IPS-NIHi11 (cell line): ENCODE data around the gene ZBTB20.

ENCODE experiments used
- DNase-seq: peaks from one replicate; pipeline ENCODE4 v3.0.0; 2012; ENCODE audit warnings: mixed read lengths, low spot score

The ZBTB20 gene

DNA sequence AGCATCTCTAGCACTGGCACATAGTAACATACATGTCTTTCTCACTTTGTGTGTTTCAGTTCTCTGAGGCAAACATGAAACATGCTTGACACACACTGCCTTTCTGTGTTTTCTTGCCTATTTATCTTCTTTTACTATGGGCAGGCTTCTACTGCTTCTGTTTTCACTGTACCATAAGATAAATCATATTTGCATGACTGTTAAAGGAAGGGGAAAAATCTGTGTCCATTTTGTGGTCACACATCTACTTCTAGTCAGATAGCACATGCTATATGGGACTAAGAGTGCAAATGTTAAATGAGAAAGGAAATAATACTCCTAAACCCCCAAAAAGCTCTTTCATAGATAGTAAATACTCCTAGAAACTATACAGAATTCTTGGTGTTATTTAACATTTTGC, 386.4 kb downstream of the ZBTB20 start:
- no peak for DNase-seq

DNA sequence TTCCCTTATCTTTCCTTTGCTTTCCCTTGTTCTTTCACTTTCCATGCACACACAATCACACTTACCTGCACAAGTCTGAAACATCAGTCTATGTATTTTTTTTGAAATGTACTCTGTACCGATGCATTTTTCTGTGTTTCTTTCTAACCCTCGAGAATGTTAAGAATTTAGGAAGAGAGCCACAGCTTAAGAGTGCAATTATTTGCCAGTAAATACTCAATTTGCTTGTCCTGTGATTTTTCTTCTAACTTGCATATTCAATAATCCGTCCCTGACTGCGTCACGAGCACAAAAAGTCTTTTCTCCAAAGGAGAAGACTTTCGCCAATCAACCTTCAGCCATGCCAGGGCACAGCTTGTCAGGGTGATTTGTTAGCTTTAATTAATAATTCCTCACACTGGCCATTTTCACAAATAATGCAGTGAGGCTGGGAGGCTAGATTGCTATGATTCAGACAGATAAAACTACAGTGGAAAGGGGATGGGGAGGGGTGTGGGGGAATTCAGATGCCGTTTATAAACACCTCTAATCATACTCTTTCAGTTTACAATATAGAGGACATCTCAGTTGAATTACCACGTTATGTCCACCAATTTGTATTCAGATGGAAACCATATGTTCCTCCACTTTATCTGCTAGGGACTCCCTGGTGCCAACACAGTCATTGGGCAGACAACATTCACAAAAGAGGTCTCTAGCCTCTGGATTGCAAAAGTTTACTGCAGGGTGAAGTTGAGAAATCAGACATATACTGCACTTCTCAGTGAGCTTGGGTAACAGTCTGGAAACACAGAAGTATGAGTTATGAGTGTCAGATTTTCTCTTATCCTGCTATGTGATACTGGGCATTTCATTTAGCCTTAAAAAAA, 388.0 kb downstream of the ZBTB20 start:
- no peak for DNase-seq

GRCh38 chr3:114756506-114757279, 390.4 kb downstream of the ZBTB20 start:
- DNase-seq: no peak

DNA sequence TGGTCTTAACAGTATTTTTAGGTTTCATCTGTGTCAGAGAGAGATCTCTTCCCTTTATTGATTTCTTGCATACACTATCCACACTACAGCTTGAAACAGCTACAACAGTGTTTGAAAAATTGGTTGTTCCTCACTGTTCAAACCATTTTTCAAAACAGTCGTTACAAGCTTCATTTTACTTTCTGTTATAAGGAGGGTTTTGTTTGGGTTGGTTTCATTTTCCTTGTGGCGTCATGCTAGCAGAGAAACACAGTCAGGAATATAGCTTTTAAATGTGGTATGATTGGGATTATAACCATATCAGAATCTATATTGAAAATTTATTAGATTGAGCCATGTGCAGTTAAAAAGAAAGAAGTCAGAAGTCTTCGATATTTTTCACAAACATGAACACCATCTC, 400.6 kb downstream of the ZBTB20 start:
- DNase-seq: no peak

DNA sequence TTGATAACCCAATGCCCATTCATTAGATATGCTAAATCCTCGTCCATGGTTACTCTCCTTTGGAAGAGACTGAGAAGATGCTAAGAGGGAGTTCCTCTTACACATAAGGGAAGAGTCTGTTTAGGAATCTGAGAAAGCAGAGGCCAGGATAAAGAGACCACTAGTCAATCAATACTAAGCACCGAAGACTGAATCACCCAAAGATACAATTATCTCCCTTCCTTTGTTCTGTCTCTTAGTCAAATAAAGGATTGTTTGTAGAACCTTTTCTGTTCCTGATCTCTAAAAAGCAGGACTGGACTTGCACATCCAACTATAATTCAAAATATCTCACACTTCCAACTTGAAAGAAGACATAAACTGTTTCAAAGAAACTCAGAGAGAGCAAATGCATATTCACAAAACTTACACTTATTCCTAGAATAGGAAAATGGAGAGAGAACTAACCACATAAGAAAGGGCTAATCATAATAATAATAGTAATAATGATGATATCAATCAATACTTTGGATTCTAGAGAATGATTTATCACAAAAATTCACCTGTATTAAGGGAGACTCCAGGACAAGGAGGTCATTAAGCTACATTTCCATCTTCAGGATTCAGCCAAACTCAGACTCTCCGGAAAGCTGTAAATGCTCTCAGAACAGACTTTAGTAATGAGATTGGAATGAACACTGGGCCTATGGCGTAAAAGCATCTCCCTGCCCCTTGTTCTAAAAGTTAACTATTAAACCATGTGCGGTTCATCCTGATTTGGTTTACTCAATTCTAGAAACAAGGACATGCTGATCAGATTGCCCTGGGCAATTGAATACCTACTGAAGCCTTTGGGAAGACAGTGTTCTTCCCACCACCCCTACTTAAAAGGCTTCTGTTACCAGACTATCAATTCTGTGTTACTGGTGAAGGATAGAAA, 401.5 kb downstream of the ZBTB20 start:
- DNase-seq: no peak

DNA sequence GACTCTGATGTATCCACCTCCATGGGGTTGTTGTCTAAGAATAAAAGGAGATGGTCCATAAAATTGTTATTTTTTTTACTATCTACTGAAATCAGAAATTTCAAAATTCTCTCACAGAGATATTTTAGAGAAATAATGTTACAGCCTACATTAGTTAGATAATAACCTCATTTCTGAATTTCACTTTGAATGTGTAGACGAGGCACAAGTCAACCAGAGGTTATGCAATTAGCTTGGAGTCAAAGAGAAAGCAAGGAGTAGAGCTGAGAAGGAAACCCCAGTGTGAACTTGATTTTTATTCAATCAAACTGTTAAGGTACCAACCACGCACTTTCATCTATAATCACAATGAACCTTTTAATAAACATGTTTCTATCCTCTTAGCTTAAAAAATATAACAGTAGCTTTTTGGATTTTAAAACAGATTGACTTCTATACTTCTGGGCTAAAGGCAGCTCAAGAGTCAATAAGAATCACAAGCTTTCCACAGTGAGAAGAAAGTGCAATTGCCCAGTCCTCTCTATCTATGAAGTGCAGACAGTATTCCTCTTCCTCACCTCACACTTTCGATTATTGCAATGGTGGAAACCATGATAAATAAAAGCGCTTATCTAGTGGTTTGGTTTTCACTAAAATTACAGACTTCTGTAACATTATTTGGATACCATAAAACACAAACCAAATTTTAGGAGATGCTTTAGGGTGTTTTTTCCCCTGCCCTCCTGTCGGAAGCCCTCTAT, 403.2 kb downstream of the ZBTB20 start:
- DNase-seq: no peak

GRCh38 chr3:114741066-114741465, 406.0 kb downstream of the ZBTB20 start:
- no peak for DNase-seq

DNA sequence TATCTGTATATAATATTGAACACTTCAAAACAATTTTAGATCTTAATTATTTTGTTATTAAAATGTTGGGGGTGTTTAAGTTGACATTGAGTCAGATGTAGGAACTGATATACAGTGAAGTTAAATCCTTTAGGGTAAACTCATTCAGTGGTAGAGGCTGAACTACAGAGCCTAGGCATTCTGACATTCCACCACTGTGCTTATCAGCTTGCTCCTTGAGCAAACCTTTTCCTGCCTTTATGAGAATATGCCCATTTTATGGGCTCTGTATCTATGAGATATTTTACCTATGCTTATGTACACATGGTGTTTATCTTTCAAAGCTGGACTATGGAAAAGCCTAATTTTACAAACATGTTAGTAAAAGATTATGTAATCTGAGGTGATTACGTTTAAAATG, 407.5 kb downstream of the ZBTB20 start:
- DNase-seq: no peak

DNA sequence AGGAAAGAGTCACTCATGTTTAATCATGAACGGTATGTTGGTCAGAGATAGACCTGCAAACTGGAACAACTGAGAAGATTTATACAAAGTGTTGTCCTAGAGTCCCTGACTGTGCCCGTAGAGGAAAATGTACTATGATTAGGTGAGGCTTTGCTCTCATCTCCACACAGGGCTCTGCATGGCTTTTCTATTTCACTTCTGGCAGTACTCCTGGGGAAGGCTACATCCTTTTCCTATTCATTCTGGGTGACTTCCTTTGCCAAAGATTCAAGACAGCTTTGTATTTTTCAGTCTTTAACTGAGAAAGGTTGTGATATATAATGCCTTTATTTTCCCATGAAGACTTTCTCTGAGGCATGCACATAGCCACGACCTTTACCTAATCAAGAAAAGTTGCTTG, 414.7 kb downstream of the ZBTB20 start:
- no peak for DNase-seq

DNA sequence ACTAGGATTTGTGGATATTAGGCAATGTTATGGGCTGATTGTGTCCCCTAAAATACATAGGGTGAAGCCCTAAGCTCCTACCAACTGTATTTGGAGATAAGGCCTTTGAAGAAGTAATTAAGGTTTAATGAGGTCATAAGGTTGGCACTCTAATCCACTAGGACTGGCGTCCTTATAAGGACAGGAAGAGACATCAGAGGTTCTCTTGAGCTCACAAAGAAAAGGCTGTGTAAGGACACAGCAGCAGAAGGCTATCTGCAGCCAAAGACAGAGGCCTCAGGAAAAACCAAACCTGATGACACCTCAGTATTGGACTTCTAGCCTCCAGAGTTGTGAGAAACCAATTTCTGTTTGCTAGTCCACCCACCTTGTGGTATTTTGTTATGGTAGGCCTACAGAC, 416.7 kb downstream of the ZBTB20 start:
- peak; percentile 12 for DNase-seq

DNA sequence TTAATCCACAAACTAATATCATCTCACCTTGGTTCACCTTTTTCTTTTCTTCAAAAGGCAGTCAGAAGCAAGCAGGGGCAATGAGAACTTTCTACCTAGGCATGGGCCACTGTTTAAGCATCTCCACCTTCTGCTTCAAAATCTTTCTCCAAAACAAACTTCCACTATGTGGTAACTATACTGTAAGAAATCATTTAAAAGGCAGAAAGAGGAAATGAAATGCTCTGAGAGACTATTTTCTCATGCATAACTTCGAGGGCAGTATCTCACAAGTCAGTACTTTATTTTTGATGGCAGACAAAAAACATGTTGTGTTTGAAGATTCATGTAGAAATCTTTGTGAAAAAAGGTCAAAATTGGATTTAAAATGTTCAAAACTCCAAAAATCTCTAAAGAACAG, 419.7 kb downstream of the ZBTB20 start:
- no peak for DNase-seq

- DNase-seq: no peak
Measured at GRCh38 chr3:114725966-114726365, 421.1 kb downstream of the ZBTB20 start.

- no peak for DNase-seq
Measured at GRCh38 chr3:114722530-114722929, 424.6 kb downstream of the ZBTB20 start.

DNA sequence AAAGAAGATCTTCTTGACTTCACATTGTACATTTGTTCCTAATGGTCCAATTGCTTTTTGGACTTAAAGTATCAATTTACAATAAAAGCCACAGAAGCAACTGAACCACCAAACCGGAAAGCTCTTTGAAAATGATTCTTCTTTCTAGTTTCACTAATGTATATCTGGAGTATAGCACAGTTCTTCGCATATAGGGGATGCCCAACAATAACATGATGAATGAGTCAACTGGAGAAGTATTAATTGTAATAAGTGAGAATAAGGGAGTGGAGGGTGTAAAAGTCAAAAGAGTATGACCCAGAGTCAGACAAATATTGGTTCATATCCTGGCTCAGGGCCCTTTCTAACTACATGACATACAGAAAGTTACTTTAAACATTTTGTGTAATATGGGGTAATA, 425.2 kb downstream of the ZBTB20 start:
- DNase-seq: no peak

GRCh38 chr3:114721209-114721608, 425.9 kb downstream of the ZBTB20 start:
- DNase-seq: no peak

- DNase-seq: no peak
Measured at GRCh38 chr3:114718898-114719210, 428.2 kb downstream of the ZBTB20 start.

- DNase-seq: no peak
Measured at GRCh38 chr3:114718071-114718897, 428.8 kb downstream of the ZBTB20 start.

GRCh38 chr3:114716916-114717315, 430.2 kb downstream of the ZBTB20 start:
- DNase-seq: no peak

- DNase-seq: no peak
Measured at GRCh38 chr3:114716126-114716525, 431.0 kb downstream of the ZBTB20 start.

GRCh38 chr3:114714957-114715460, 432.1 kb downstream of the ZBTB20 start:
- no peak for DNase-seq

DNA sequence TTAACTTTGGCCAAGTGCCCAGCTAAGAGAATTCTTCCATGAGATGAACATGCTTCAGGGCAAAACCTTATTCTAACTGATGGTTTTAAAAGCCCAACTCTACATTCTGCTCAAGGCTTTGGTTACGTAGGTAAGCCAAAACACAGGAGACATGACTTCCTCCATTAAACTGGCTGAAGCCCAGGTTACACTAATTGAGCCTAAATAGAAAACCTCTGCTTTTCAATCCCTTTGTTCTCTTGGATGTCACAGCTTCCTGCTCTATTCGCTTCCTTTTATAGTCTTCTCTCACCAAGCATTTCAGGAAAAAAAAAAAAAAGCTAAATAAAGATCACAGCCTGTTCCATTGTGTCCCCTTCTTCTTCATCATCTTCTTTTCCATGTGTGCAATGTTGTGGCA, 432.9 kb downstream of the ZBTB20 start:
- no peak for DNase-seq
